Amniotic stem cell (primary cell): ENCODE data around the gene NLRP6.
"Not testable (repeated sequence)": the region's sequence is repeated elsewhere in the genome, so short reads cannot be mapped to it uniquely, and the experiment has no call there.

Experiments
- DNase-seq: peaks from one replicate; lab custom pipeline; 2025; lab: John Stamatoyannopoulos, UW

The NLRP6 gene

DNA sequence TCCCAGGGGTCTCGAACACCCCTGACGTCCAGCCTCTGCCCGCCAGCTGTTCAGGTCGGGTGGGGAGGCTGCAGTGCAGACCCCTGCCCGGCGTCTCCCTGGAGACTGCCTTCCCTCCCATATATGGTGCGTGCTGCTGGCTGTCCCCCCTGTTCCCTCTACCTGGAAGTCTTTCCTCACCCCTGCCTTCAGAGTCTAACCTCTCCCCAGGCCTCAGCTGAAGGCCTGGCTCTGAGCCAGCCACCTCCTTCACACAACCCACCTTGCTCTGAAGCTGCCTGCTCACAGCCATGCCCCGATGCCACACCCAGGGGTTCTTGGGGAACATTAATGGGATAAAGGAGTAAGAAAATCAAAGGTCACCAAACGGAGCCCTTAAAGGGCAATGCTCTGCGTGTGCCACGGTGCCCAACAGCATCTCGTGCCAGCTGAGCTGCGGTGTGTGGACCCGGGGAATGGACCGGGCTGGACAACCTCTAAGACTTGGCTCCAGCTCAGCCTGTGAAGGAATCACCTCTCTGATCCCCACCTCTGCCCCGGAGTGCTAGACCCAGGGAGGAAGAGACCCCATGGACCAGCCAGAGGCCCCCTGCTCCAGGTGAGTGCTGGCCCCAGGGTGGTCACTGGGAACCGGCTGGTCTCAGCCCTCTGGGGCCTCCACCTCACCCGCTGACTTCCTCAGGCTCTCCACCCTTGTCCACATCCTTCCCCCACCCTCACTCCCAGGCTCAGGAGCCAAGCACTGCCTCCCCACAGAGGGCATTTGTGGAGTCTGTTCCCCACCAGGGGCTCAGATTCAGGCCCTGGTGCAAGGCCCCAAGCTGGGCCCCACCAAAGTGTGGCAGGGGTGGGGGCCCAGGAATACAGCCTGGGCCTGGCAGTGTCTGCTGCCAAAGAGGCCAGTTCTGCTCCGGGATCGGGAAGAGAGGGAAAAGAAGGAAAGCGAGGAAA, at the start of gene NLRP6:
TSS of gene NLRP6 (plus strand) at position 407 of the 951 bp plus-strand sequence. CDS start at position 570, 163 bp downstream.
- no peak for DNase-seq

DNA sequence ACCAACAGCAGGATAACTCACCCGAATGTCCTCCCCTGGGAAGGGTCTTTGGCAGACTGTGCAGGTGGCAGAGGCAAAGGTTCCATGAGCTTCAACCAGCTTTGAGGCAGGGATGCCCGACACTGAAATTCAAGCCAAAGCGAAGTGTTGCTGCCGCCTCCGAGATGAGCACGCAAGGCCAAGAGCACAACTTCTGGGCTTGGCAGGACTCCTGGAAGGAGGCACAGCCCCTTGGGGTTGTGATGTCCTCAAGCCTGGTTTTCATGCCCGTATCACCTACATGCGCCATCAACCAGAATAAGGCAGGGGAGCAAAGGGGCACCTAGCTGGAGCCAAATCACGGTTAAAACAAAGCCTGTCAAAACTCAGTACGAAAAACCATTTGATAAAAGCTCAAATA, 47.8 kb upstream of the NLRP6 start:
- DNase-seq = no peak

DNA sequence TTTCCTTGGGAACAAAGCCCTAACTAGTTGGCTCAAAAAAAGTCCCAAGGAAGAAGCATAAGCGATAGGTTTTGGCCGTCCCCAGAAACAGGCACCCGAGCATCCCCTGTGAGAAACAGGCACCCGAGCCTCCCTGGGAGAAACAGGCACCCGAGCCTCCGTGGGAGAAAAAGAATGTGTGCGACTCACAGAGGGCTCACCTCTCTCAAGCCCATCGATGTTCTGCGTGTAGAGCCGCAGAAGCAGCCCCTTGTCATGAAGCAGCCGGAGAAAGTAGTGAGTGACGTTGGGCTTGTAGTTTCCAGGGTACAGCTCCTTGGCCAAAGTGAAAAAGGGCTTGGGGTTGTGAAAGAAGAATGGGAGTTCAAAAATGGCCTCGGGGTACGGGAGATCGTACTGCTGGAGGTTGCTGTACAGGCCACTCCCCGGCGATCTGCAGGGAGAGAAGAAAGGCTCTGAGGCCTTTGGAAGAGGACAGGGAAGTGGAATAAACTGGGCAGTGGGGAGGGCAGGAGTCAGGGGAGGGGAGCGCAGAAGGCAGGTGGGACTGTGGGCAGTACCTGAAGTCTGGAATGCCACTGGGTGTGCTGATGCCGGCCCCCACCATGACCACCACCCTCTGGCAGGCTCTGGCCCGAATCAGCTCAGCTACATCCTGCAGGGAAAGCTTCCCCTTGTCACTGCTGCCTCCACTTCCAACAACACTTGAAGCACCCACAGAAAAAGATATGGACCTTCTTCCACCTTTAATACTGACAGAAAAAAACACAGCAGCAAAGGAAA, 45.2 kb upstream of the NLRP6 start:
- DNase-seq = no peak

DNA sequence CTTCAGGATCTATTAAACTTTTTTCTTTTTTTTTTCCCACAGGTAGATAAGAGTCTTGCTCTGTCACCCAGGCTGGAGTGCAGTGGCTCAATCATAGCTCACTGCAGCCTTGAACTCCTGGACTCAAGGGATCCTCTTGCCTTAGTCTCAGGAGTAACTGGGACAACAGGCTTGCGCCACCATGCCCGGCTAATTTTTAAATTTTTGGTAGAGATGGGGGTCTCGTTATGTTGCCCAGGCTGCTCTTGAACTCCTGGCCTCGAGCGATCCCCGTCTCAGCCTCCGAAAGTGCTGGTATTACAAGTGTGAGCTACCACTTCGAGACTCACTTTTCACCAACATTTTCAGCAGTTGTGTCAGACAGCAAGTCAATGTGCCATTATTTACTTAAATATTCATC, 43.0 kb upstream of the NLRP6 start:
- DNase-seq = no peak

DNA sequence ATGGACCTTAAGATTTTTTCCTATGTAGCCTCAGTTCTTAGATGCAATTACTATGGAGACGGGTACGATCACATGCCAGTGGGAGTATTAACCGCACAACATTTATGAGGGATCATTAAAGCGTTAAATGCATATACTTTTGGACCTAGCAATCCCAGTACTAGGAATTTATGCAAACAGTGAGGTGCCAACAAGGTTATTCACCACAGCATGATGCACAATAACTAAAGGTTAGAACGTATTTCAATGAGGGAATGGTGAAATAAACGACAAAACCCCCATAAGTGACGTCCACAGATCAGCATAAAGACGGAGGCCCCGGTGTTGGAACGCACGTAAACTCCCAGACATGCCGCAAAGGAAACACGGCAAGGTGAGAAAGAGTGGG, 42.6 kb upstream of the NLRP6 start:
- DNase-seq = no peak

DNA sequence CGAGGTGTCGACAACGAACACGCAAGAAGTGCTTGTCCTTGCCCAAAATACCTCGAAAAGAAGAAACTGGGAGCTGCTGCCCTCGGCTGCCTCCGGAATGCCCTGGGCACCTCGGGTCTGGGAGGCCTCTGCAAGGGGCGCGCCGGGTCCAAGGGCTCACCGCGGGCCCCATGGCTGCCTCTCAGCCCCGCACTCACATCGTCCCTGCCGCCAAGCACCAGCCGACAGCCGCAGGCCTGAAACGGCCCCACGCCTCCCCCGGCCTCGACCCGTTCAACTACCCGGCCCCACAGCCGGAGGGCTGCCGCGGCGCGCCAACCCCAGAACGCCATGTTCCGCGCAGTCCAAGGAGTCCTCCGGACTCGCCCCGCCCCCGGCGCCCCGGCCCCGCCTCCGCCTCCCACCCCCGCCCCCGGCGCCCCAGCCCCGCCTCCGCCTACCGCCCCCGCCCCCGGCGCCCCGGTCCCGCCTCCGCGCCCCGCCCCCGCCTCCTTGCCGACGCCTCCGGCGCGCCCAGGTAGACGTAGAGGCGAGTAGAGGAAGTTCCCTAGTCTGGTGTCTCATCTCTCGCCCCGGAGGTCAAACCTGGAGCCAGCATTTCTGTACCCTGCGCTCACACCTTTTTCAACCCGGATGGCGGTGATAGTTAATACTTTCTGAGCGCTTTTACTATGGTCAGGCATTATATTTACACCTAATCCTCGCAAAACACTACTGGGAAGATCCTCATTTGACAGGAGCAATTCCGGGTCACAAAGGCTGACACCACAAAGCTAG, 42.0 kb upstream of the NLRP6 start, which contains the start of gene SIRT3:
TSS of gene SIRT3 (minus strand) at position 346 of the 777 bp plus-strand sequence. CDS start at position 332, 14 bp downstream.
- DNase-seq = peak; percentile 49

DNA sequence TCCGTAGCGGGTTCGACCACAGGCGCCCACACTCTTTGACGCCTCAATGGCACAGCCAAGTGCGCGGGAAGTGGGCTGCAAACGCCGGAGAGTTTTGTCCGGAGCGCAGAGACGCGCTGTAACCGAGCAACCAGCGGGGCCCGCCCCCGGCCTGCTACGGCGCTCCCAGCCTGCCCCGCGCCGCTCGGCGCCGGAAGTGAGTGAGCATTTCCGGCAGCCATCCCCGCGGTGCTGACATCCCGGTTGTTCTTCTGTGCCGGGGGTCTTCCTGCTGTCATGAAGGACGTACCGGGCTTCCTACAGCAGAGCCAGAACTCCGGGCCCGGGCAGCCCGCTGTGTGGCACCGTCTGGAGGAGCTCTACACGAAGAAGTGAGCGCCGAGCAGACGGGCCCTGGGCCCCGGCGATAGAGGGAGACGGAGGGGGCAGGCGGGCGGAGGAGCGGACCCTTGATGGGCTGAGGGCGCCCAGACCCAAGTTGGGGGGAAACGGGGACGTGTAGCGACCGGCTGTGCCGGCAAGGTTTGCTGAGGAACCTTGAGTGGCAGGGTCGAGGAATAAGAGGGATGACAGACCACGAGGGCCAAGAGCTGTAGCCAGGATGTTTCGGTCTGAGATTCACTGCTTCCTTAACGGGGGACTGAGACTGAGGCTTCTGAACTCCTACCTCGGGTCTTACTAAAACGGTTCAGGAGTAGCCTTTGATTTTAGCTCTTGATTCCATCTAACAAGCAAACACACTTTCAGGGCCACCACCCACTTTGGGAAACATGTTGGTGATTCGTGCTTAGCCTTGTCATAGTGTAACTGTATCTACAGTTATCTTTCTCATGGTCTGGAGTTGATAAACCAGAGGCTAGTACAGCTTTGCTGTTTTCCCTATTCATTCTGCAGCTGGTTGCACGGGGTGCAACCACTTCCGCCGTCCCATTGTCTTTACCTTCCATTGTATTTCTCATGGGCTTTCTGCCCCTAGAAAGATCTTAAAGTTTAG, 41.1 kb upstream of the NLRP6 start, which contains the start of gene PSMD13:
TSS of gene PSMD13 (plus strand) at position 203 of the 994 bp plus-strand sequence. CDS start at position 277, 74 bp downstream.
- peak; percentile 85 for DNase-seq

DNA sequence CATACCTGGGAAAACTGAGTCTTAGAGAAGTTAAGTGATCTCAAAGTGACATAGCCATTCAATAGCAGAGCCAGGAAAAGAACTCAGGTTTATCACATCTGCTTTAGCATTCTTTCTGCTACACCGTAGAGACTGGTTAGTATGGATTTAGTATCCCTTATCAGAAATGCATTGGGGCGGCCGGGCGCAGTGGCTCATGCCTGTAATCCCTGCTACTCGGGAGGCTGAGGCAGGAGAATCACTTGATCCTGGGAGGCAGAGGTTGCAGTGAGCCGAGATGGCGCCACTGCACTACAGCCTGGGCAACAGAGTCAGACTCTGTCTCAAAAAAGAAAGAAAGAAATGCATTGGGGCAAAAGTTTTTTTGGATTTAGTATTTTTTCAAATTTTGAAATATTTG, 39.9 kb upstream of the NLRP6 start:
- not testable (repeated sequence) for DNase-seq

DNA sequence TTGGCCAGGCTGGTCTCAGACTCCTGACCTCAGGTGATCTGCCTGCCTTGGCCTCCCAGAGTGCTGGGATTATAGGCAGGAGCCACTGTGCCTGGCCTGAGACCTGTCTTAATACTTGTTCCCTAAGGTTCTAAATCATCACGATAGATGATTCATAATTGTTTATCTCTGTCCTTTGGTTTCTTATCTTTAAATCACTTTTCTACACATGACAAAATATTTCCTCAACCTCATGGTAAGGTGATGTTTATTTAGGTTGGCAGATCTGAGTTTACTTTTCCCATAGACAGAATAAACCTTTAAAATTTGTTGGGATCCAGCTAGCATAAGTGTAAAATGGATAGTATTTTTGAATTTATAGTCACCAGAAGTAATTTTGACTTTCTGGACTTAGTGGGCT, 37.9 kb upstream of the NLRP6 start:
- no peak for DNase-seq

DNA sequence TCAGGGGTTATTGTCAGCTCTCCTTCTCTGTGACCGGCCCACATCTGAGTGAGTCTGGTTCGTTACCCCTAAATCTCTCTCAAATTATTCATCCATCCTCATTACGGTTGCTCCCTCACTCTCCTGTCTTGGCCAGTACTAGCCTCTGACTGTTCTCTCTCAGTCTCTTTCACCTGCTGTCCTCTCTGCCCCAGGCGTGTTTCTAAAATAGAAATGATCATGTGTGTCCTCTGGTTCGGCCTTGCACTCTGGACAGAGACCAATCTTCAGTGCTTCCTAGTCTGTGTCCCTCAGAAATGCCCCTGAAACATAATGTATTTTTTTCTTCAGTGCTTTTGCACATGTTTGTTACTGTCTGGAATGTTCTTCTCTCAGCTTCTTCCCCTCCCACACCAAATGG, 36.6 kb upstream of the NLRP6 start:
- no peak for DNase-seq

DNA sequence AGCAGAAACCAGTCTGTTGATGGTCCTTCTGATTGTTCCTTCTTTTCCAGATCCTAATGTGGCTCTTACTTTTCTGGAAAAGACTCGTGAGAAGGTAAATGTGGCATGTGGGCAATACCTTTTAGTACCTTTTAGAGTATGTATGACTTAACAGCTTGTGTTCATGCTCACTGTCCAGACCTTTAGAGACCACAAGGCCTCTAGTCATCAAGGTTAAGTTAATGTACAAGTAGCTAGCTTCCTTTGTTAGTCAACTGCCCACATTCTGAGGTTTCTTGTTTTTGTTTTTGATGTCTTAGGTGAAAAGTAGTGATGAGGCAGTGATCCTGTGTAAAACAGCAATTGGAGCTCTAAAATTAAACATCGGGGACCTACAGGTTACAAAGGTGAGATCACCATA, 33.8 kb upstream of the NLRP6 start:
- no peak for DNase-seq

DNA sequence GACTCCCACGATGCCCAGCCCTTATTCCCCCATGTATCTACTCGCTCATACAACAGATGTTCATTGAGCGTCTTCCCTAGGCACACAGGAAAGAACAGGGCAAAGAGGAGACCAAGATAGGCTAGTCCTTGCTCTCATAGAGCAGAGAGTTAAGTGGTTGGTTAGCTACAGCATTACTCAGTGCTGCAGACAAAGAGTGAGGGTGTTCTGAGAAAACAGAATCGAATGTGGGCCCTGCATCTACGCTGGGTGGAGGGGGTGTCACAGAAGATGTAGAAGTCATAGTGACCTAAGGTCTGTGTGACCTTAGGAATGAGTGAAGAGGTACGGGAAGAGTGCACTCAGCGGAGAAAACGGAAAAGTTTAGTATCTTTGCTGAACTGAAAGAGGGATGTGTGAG, 29.1 kb upstream of the NLRP6 start:
- DNase-seq = no peak

DNA sequence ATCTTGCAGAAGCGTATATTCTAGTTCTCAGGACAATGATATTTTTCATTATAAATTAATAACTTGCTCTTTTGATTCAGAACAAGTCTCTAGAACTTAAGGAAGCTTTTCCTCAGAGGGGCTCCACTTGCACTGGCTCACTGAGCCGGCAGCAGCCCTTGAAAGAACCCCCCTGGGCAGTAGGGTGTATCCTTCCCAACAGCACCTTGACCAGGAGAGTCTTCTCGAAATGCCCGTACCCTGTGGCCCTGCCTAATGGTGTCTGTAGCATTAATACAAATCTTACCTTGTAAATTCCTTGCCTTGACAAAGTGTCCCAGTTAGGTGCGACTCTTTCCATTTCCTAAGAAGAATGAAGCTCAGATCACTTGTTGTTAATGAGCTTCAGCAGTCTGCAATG, 27.9 kb upstream of the NLRP6 start:
- DNase-seq = no peak

DNA sequence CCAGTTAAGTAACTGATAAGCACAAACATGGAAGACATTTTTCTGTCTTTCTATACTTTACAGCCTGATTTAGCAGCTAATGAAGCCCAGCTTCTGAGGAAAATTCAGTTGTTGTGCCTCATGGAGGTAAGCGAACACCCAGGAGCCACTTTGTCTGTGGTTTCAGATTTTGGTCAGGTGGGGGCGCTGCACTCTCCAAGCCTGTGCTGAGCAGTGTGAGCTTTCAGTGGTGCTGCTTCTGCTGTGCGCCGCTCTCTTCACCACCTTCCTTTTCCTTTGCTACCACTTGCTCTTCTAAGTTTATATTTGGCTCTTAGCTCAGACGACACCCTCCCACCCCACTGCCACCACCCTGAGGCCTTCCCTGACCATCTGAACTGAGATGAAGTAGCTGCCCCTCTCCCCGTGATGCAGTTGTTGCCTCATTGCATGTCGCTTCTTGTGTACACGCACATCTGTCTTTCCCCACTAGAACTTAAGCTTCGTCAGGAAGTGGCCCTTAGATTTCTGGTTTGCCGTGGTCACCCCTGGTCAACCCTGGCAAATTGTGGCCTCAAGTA, 27.4 kb upstream of the NLRP6 start:
- no peak for DNase-seq

DNA sequence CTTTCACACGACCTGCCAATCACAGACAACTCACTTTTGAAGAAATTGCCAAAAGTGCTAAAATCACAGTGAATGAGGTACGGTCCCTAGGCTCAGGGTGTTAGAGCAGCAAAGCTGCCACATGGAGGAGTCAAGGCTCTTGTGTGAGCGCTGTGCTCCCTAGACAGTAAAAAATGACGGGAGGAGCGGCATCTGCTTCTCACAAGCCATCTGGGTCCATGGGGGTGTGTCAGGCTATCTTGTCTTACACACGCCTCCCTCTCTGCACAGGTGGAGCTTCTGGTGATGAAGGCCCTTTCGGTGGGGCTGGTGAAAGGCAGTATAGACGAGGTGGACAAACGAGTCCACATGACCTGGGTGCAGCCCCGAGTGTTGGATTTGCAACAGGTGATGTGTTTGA, 26.7 kb upstream of the NLRP6 start:
- no peak for DNase-seq

DNA sequence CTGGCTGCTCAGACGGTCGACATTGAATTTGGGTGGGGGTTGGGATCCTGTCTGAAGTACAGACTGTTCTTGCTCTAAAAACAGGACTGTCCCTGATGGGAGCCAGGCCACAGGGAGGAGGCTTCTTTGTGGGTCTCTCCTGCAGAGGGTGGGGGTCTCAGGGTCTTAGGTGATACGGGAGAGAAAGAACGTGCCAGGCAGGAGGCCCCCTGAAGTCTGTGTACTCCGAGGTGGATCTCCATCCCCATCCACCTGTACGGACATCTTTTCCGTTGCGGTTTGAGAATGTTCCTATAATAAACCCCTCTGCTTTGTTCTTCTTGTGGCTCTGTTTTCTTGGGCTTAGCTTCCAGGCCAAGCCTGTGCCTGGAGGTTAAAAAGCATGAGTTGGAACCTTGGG, 25.5 kb upstream of the NLRP6 start:
- no peak for DNase-seq

DNA sequence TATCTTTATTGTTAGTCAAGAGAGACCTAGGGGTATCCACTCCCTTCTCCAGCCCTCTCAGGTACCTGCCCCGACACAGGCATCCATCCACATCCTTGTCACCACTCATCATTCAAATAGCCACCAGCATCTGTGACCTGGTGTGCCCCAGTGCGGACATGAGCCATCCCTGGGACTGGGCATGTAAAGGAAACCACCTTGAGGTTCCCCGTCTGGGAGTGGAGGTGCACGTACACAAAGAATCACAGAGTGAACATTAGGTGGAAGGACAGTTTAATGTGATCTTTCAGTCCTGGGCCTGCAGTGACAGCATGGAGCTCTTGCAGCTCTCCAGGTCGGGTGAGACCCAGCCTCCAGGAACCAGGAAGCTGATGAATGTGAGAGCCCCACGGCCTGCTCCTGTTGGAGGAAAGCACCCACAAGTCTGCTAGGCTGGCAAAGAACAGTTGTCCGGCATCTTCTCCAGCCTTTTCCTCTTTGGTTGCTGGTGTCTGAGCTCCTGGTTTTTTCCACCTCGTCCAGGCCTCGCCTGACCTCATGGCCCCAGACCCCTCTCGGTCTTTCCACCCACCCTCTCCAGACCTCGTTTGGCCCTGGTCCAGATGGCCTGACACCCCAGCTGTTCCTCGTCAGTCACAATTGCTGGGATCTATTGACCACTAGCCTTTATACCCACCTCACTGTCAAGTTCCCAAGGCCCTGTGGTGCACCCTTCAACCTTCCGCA, 24.9 kb upstream of the NLRP6 start:
- no peak for DNase-seq

DNA sequence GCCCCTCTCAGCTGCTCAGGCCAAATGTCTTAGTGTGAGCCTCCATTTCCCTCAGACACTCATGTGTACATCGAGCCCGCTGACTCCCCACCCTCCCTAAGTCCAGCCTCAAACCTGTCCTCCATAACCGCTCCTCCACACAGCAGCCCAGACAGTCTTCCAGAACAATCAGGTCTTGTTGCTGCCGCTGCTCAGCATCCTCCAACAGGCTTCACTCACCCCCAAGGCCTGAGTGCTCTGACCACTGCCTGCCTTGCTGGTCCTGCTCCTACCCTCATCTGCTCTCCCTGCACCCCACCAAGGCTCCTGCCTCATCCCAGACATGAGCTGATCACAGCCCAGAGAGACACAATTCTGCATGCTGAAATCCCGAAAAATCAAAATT, 24.3 kb upstream of the NLRP6 start:
- no peak for DNase-seq

DNA sequence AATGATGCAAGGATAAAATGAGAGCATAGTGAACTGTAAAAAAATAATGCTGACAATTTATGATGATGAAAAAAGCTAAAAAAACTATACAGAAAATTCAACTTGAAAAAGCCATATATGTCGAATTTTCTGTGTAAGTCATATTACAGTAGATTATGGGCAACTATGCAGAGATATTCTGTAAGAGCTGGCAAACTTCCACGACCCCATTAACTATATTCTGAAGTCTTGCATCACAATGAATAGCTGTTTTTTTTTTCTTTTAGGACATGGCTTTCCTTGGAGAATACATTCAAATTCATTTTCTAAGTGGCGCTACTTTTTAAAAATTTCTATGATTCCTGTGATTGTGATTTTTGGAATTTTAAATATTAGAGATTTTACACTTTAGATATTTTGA, 23.0 kb upstream of the NLRP6 start:
- DNase-seq = no peak

DNA sequence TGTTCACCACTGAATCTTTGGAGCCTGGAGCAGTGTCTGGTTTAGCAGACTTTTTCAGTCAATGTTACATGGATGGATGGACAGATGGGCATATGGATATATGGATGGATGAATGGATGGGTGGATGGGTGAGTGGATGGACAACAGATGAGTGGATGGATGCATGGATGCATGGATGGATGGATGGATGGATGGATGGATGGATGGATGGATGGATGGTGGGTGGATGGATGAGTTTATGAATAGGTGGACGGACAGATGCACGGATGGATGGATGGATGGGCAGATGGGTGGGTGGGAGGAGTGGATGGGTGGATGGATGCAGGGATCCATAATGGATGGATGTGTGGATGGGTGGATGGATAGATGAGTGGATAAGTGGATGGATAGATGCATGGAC, 22.4 kb upstream of the NLRP6 start:
- no peak for DNase-seq
